ENCODE measurements around the gene SUV39H1.

- no peak for TF ChIP-seq BACH2 (CRISPR knock-in tag; IDR thresholded peaks at IDR 0.05; ENCODE audit: borderline replicate concordance)
- TF ChIP-seq GLIS3 (CRISPR knock-in tag; IDR thresholded peaks at IDR 0.05), result no peak
- TF ChIP-seq ZC3H10 (CRISPR knock-in tag; IDR thresholded peaks at IDR 0.05), result no peak
These were observed 5.5 kb downstream of the SUV39H1 start for GRCh38 chrX:48702032-48702431.
